HUES64 (cell line): Measurements from ENCODE around the gene SLC4A11.

Experiments
- H3K27ac ChIP-seq: 2 replicates; pipeline ENCODE4 v1.7.0; 2013; ENCODE audit warnings: low read depth, low read length, inconsistent platforms
- H3K27me3 ChIP-seq: 2 replicates; pipeline ENCODE4 v1.6.1; 2013; ENCODE audit warnings: mild to moderate bottlenecking, low read length; ENCODE audit not compliant: insufficient read depth
- H3K36me3 ChIP-seq: 2 replicates; pipeline ENCODE4 v1.6.1; 2013; ENCODE audit warnings: mild to moderate bottlenecking, low read length; ENCODE audit not compliant: insufficient read depth
- H3K4me1 ChIP-seq: 2 replicates; pipeline ENCODE4 v1.6.1; 2013; ENCODE audit warnings: mild to moderate bottlenecking, low read length, moderate library complexity; ENCODE audit not compliant: insufficient read depth
- H3K4me3 ChIP-seq: 2 replicates; pipeline ENCODE4 v1.5.1; 2013; ENCODE audit warnings: mild to moderate bottlenecking, low read length, moderate library complexity
- H3K9ac ChIP-seq: 2 replicates; pipeline ENCODE4 v1.6.1; 2013; ENCODE audit warnings: mild to moderate bottlenecking, low read depth, low read length
- H3K9me3 ChIP-seq: 2 replicates; pipeline ENCODE4 v1.6.1; 2013; ENCODE audit warnings: low read depth, low read length; ENCODE audit not compliant: insufficient read depth
- WGBS: fragments of 150-250, 120-280 bp; methylation state at CpG from one replicate; pipeline ENCODE4 v1.1.7; 2013; ENCODE audit warnings: missing lambda C conversion rate; 5-methylcytosine and 5-hydroxymethylcytosine counted together

The SLC4A11 gene

DNA sequence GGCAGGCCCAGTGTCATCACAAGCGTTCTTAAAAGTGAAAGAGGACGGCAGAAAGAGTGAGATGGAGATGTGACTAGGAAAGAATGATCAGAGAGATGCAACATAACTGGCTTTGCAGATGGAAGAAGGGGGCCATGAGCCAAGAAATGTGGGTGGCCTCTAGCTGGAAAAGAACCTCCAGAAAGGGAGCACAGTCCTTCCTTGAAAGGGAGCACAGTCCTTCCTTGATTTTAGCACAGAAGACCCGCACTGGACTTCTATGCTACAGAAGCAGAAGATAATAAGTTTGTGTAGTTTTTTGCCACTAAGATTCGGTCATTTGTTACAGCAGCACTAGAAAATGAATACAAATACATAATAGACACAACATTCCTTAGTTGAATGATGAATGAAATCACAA is 58.7 kb downstream of the SLC4A11 start:
- Histone ChIP-seq H3K9me3 (no peaks in the 10 kb centered on the region), H3K4me1 (peaks cover 4% of the 10 kb centered on the region), H3K27me3 (no peaks in the 10 kb centered on the region), H3K27ac (no peak overlapping the region), H3K9ac (no peak overlapping the region), H3K36me3 (no peaks in the 10 kb centered on the region), H3K4me3 (no peak overlapping the region)
- WGBS = 74% methylated on average over 3 of the region's 4 CpGs

DNA sequence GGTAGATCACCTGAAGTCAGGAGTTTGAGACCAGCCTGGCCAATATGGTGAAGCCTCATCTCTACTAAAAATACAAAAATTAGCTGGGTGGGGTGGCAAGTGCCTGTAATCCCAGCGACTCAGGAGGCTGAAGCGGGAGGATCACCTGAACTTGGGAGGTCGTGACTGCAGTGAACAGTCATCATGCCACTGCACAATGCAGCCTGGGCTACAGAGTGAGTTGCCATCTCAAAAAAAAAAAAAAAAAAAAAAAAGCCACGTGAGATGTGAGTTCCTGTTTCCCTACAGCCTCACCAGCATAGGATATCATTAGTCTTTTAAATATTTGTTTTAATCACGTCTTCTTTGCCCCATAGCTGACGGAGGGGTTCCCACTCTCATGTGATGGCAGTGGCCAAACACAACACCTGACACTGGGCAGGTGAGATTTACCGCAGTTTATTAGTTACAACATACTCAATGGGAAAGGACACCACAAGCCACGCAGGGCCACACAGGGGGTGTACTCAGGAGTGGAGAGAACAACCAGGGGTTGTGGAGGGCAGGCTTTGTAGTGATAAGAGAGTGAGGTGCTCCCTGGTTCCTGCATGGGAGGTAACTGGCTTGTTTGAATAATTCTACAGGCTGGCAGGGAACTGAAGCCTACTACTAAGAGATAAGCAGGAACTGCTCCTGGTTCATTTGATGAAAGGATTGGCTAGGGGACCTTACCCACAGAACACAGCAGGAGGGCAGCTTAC is 61.1 kb downstream of the SLC4A11 start:
- WGBS = 92% methylated on average over 7 of the region's 8 CpGs
- H3K27ac ChIP-seq = no peak overlapping the region
- peaks cover 12% of the 10 kb centered on the region for H3K4me1 ChIP-seq

More for the DNA sequence above, 61.1 kb downstream of the SLC4A11 start:
- Histone ChIP-seq H3K9ac (no peak overlapping the region), H3K4me3 (no peak overlapping the region), H3K36me3 (no peaks in the 10 kb centered on the region), H3K27me3 (no peaks in the 10 kb centered on the region), H3K9me3 (no peaks in the 10 kb centered on the region)
